HG03439 (cell line): Measurements from ENCODE around the gene CD4.
"Not testable (repeated sequence)": the region's sequence is repeated elsewhere in the genome, so short reads cannot be mapped to it uniquely, and the experiment has no call there.

ENCODE experiments used
- ATAC-seq: cut with Tn5 transposase; IDR thresholded peaks from one replicate; pipeline ENCODE4 v1.9.1; 2021; ENCODE audit warnings: mild to moderate bottlenecking, moderate library complexity; ENCODE audit not compliant: unreplicated experiment

CD4 gene

GRCh38 chr12:6863033-6863432 is 73.7 kb downstream of the CD4 start:
- no peak for ATAC-seq

DNA sequence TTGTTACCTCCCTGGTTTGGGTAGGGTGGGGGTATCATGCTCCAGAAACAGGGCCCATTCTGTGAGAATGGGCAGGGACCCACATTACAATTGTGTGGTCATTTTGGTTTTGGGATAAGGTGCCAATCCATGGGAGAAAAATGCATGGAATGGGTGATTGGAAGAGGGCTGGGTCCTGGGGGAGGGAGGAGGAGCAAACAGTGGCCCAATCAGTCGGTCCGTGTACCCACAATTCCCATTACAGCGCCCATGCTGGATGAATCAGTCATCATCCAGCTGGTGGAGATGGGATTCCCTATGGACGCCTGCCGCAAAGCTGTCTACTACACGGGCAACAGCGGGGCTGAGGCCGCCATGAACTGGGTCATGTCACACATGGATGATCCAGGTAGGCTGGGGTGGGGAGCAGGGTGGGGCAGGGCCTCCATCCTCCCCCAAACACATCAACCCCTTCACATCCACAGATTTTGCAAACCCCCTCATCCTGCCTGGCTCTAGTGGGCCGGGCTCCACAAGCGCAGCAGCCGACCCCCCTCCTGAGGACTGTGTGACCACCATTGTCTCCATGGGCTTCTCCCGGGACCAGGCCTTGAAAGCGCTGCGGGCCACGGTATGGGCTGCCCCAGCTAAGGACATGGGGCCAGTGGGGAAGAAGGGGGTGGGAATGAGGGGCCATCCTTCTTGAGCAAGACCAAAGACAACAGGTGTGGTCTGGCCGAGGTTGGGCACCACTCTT is 74.4 kb downstream of the CD4 start:
- ATAC-seq, result no peak

DNA sequence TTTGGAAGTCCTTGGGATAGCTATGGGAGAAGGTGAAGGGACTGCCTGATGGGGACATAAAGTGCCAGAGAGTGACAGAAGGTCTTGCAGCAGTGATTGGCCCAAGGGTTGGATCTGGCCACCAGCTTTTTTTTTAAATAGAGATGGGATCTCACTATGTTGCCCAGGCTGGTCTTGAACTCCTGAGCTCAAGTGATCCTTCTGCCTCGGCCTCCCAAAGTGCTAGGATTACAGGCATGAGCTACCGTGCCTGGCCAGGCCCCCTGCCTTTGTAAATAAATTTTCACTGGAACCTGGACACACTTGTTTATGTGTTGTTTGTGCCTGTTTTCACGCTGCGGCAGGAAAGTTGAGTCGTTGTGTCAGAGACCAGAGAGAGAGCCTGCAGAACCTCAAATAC is 76.0 kb downstream of the CD4 start:
- not testable (repeated sequence) for ATAC-seq

DNA sequence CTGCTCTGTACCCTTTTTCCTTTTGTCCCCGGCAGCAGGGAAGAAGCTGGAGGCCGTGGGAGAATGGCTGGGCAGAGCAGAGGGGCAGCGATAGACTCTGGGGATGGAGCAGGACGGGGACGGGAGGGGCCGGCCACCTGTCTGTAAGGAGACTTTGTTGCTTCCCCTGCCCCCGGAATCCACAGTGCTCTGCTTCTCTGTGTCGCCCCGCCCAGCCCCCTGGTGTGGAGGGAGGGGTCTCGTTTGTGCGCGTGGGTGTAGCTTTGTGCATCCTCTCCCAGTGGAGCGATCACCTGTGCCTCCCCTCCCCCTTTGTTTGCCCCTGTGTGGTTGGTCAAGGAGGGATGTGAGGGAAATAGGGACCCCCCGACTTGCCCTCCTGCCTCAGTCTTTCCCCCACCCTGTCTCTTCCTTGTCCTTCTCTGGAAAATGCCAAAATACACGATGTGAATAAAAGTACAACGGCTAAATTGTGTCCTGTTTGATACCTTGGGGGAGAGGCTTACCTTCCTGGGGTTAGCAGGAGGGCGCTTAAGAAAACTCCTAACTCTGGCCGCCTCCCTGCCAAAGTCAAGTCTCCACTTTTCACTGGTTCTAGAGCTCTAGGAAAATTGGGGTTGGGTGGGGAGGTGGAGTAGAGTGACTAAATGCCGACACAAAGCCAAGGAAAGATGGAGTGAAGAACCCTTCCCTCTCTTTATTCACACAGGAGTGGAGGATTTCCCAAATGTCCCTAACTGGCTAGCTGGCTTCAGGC is 77.0 kb downstream of the CD4 start:
- no peak for ATAC-seq

DNA sequence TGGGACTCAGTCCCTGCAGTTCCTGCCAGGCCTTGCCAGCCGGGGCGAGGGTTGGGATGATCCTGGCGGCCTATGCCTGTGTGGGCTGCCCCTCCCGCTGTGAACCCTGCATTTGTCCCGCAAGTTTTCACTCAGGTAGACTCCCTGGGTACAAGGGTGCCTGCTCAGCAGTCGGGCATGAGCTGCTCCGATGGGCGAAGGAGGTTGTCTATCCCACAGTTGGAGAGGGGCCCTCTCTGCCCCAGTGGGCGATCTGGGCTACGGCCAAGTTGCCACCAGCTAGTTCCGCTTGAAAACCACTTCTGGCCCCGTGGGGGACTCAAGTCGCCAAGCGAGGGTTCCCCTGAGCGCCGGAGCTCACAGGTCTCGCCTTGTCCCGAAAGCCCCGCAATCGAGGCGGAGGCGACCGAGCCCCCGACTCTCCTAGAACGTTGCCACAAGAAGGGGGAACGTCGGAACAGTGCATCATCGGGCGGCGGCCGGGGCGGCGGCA is 77.6 kb downstream of the CD4 start:
- no peak for ATAC-seq

GRCh38 chr12:6867413-6868210 is 78.3 kb downstream of the CD4 start, which contains the start of gene TPI1:
TSS of gene TPI1 (plus strand) at chr12:6867531. CDS start at chr12:6867567, 36 bp downstream.
- peak; percentile 57 for ATAC-seq

DNA sequence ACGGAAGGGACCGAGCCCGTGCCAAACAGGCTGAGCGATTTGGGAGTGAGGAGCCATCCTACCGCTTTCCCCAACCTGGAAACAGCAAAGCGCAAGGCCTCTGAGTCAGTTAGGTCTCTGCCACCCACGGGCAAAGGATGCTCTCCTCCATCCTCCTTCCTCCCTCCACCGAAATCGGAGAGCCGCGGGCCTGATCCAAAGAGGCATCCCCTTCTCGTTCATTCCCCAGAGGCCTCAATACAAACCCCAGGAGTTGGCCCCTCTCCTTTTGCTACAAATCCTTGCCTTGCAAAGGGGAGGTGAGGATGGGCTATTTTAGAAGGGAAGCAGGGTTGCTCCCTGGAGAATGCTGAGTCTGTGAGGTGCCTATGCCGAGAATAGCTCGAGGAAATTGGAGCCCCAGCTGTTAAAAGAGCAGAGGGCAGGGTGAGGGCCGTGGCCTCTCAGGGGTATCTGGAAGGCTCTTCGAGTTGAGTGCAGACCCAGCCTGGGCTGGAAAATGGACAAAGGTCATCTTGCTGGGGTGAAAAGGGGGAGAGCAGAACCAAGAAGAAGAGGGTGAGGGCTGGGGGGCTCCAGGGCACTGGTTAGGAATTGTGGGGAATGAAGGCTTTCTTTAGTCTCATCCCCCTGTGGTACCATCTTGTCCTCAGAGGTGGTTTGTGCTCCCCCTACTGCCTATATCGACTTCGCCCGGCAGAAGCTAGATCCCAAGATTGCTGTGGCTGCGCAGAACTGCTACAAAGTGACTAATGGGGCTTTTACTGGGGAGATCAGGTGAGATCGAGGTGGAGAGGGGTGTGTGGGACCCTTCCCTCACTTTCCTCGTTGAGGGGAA is 79.1 kb downstream of the CD4 start:
- ATAC-seq, result no peak

GRCh38 chr12:6869049-6870021 is 80.0 kb downstream of the CD4 start:
- ATAC-seq, result no peak

DNA sequence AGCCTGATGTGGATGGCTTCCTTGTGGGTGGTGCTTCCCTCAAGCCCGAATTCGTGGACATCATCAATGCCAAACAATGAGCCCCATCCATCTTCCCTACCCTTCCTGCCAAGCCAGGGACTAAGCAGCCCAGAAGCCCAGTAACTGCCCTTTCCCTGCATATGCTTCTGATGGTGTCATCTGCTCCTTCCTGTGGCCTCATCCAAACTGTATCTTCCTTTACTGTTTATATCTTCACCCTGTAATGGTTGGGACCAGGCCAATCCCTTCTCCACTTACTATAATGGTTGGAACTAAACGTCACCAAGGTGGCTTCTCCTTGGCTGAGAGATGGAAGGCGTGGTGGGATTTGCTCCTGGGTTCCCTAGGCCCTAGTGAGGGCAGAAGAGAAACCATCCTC is 81.0 kb downstream of the CD4 start:
- ATAC-seq, result not testable (repeated sequence)
